Mesothelial cell of epicardium (in vitro differentiated cells): ENCODE measurements around the gene JPT1. TPM values are rescaled to one million over a fixed set of nuclear protein-coding genes. Genes with fewer than 3 reads are reported as not detected.

ENCODE experiments used
- DNase-seq, 2 experiments: peaks; one replicate each; pipeline ENCODE4 v3.0.0; 2021; ENCODE audit warnings: low spot score in 2 of 2; ENCODE audit not compliant: unreplicated experiment in 2 of 2
- H3K27ac Mint-ChIP-seq: 2 replicates; pipeline ENCODE4 v1.8.0; 2021; ENCODE audit warnings: mixed read lengths
- H3K27me3 Mint-ChIP-seq: 2 replicates; pipeline ENCODE4 v1.8.0; 2021; ENCODE audit warnings: low read depth, mixed read lengths
- H3K36me3 Mint-ChIP-seq: 2 replicates; pipeline ENCODE4 v1.8.0; 2021; ENCODE audit warnings: mixed read lengths
- H3K4me1 Mint-ChIP-seq: 2 replicates; pipeline ENCODE4 v1.8.0; 2021; ENCODE audit warnings: mixed read lengths
- H3K4me3 Mint-ChIP-seq: 2 replicates; pipeline ENCODE4 v1.8.0; 2021; ENCODE audit warnings: mild to moderate bottlenecking, moderate library complexity, mixed read lengths
- H3K9me3 Mint-ChIP-seq: 2 replicates; pipeline ENCODE4 v1.8.0; 2021; ENCODE audit warnings: mixed read lengths
- total RNA-seq: library from RNA; stranded (reverse); gene quantifications from 3 replicates; pipeline ENCODE4 v1.2.1, GENCODE V29; 2021
- TF ChIP-seq, protein P1 (sequence below): fragments of 200-600 bp; sonication (generic); IDR thresholded peaks from one replicate; pipeline ENCODE4 v1.5.0; 2021; ENCODE audit warnings: antibody characterized with exemption; ENCODE audit not compliant: unreplicated experiment

Gene JPT1
- total RNA-seq, 1 donor from 2014 or later, result 132 TPM

DNA sequence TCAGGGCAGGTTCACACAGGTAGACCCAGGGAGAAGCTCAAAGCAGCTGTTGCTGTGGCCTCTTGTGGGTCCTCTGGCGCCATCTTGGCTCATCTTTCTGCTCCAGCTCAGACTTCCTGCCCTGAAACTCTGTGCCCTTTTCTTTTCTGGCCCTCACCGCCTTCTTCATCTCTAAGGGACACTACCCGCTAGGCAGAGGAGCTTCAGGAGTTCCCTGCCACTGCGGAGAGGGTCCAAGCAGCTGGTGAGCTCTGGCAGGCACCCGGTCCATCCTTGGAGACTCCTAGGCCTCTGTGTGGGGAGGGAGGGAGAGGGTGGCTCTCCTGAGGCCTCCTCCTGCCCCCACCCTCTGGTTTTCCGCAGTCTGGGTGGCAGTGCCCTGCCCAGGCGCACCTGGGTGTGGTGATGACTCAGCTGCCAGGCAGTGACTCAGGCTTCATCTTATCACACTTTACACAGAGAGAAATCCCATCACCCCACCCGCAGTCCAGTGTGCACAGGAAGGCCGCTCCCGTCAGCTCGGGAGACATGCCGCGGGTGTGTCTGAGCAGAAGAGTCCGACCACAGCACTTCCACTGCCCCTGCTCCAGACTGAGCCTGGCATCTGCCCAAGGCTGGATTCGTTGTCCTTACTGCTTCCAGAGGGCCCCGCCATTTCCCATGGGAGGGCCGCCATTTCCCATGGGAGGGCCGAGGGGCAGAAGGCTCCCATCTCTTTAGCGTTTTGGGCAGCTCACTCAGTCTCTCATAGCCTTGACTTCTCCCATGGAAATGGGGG, 30.1 kb downstream of the JPT1 start:
- Mint-ChIP-seq H3K4me1 (no peaks in the 10 kb centered on the region), H3K9me3 (no peaks in the 10 kb centered on the region), H3K4me3 (no peak overlapping the region), H3K36me3 (peaks cover 9% of the 10 kb centered on the region), H3K27ac (no peak overlapping the region), H3K27me3 (no peaks in the 10 kb centered on the region)
- TF ChIP-seq, protein P1, sequence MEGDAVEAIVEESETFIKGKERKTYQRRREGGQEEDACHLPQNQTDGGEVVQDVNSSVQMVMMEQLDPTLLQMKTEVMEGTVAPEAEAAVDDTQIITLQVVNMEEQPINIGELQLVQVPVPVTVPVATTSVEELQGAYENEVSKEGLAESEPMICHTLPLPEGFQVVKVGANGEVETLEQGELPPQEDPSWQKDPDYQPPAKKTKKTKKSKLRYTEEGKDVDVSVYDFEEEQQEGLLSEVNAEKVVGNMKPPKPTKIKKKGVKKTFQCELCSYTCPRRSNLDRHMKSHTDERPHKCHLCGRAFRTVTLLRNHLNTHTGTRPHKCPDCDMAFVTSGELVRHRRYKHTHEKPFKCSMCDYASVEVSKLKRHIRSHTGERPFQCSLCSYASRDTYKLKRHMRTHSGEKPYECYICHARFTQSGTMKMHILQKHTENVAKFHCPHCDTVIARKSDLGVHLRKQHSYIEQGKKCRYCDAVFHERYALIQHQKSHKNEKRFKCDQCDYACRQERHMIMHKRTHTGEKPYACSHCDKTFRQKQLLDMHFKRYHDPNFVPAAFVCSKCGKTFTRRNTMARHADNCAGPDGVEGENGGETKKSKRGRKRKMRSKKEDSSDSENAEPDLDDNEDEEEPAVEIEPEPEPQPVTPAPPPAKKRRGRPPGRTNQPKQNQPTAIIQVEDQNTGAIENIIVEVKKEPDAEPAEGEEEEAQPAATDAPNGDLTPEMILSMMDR, result no peak
- DNase-seq, result no peak

DNA sequence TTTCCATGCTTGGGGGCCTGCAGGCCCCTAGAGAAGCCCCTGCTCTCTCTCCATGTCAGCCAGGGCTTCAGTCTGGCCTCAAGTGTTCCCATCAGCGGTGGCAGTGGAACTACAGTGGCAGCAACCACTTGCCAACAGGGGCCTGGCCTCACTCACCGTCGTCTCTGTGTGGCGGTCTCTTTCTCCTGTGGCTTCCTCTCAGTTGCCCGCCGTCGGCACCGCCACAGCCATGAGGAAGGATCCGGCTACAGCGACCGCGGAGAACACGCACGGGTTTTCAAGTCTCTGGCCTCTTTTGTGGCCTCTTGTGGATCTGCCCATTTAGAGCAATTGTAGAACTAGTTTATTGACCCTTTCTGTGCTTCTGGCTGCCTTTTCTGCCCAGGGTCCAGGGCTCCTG, 36.0 kb downstream of the JPT1 start:
- H3K27ac Mint-ChIP-seq, result no peak overlapping the region

DNA sequence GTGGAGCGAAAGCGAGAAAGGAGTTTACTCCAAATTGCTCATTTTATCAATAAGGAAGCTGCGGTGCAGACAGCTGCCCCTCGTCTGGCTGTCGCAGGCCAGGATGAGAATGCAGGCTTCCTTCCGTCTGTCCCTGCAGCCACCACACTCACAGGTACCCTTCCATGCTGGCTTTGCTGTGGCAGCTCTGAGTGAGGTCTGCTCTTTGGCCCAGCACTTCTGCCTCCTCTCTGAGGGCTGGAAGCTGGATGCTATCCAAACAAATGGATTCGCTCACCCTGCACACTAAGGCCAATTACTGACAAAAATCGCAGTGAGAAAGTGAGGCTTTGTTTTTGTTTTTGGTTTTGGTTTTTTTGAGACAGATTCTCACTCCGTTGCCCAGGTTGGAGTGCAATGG, 37.6 kb downstream of the JPT1 start:
- H3K4me1 Mint-ChIP-seq, result peaks cover 7% of the 10 kb centered on the region
- no peaks in the 10 kb centered on the region for H3K27me3 Mint-ChIP-seq
- H3K36me3 Mint-ChIP-seq, result peaks cover 19% of the 10 kb centered on the region
- H3K9me3 Mint-ChIP-seq, result no peaks in the 10 kb centered on the region
- no peak for DNase-seq
- TF ChIP-seq, protein P1, result no peak
- H3K27ac Mint-ChIP-seq, result no peak overlapping the region
- no peak overlapping the region for H3K4me3 Mint-ChIP-seq

More for the DNA sequence above, 36.0 kb downstream of the JPT1 start:
- Mint-ChIP-seq H3K9me3 (no peaks in the 10 kb centered on the region), H3K36me3 (peaks cover 13% of the 10 kb centered on the region), H3K4me3 (no peak overlapping the region), H3K4me1 (peaks cover 7% of the 10 kb centered on the region), H3K27me3 (no peaks in the 10 kb centered on the region)
- TF ChIP-seq, protein P1, result no peak
- no peak for DNase-seq

DNA sequence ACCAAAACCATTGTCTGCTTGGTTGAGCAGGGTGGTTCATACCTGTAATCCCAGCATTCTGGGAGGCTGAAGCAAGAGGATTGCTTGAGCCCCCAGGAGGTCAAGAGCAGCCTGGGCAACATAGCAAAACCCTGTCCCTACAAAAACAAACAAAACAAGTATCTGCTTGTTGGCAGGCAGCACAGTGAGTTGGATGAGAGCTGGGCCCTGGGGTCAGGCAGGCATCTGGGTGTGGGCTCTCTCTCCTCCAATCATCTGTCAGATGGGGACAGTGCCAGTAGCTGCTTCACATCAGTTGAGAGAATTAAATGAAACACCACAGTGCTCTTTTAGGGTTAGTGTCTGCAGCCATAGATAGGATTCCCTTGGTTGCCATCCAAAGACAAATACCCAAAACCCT, 38.8 kb downstream of the JPT1 start:
- H3K27ac Mint-ChIP-seq, result no peak overlapping the region
- peaks cover 14% of the 10 kb centered on the region for H3K36me3 Mint-ChIP-seq

DNA sequence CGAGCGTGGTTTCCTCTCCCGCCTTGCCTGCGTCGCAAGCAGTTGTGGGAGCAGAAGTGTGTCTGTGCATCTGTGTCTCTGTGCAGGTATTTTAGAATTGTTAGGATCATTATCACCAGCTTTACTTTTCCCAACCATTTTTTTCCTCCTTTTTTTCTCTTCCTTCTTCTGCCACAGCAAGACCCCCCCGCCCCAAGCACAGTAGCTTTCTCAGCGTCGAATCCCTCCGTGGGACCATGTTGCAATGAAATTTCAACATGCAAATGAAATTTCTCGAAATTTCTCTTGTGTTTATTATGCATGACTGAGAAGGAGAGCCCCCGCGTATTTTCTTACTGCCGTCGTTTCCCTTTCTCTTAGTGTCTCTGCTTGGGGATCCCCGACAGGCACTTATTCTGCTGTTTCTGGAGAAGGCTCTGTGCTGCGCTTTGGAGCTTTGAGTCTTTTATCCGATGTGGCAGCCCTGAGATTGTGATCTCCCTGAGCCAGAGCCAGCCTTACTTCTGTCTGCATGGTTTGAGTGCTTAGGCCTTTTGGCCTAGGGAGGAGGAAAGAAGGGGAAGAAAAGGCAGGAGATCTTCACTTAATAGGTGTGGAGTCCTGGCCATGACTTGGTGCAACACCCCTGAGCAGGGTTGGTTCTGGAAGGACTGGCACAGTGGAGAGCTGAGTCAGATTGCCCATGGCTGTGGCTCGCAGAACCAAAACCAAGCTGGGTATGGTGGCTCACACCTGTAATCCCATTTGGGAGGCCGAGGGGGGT, 39.6 kb downstream of the JPT1 start:
- Mint-ChIP-seq H3K36me3 (peaks cover 11% of the 10 kb centered on the region), H3K27ac (peak overlapping the region; percentile 26), H3K4me3 (peak overlapping the region; percentile 27), H3K9me3 (no peaks in the 10 kb centered on the region), H3K4me1 (peaks cover 11% of the 10 kb centered on the region), H3K27me3 (no peaks in the 10 kb centered on the region)
- TF ChIP-seq, protein P1, result no peak
- DNase-seq, result no peak

More for the DNA sequence above, 38.8 kb downstream of the JPT1 start:
- Mint-ChIP-seq H3K9me3 (no peaks in the 10 kb centered on the region), H3K4me3 (no peak overlapping the region), H3K4me1 (peaks cover 8% of the 10 kb centered on the region), H3K27me3 (no peaks in the 10 kb centered on the region)
- DNase-seq, result no peak
- TF ChIP-seq, protein P1, result no peak
